ENCODE results near the gene RPS6KA3.

- TF ChIP-seq ZBTB49 (CRISPR knock-in tag; IDR thresholded peaks at IDR 0.05; ENCODE audit: borderline replicate concordance) (no peak), CTCF (IDR thresholded peaks at IDR 0.05 in 2 of 3, conservative IDR thresholded peaks at IDR 0.05 in 1 of 3; ENCODE audit: insufficient read depth in 2 of 3, low read depth in 1 of 3, low read length in 3 of 3) (no peak), ZNF24 (IDR thresholded peaks at IDR 0.05) (no peak), FOXJ3 (CRISPR knock-in tag; IDR thresholded peaks at IDR 0.05) (no peak), KAT7 (CRISPR knock-in tag; IDR thresholded peaks at IDR 0.05; ENCODE audit: borderline replicate concordance) (no peak), IRF2 (CRISPR knock-in tag; IDR thresholded peaks at IDR 0.05) (no peak), POLR2A (conservative IDR thresholded peaks at IDR 0.05) (no peak), RAD21 (CRISPR knock-in tag; conservative IDR thresholded peaks at IDR 0.05 in 1 of 2, IDR thresholded peaks at IDR 0.05 in 1 of 2) (no peak), ZNF398 (CRISPR knock-in tag; IDR thresholded peaks at IDR 0.05) (no peak)
Measured at GRCh38 chrX:20260885-20261284, 5.8 kb downstream of the RPS6KA3 start.
